Measurements from ENCODE around the gene ODAD4.

Gene ODAD4

DNA sequence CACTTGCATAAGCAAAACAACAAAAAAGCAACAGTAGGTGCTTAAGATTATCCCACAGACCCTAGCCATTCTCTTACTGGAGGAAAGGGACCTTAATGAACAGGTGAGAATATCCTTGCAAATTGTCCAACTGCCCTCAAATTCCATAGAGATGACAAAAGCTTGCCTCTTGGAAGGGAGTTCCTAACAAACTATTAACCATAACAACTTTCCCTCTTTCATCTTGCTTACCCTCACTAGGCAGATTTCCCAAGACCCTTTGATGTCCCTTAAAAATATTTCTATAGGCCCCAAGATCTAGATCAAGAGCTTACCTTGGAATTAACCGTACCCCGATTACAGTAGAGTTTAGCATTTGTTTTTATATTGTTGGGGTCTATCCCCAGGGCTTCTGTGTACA is 58.0 kb downstream of the ODAD4 start:
- no peak for TF ChIP-seq EZH2phosphoT487 (conservative IDR thresholded peaks at IDR 0.05; ENCODE audit: low read length)
- TF ChIP-seq, protein P1, sequence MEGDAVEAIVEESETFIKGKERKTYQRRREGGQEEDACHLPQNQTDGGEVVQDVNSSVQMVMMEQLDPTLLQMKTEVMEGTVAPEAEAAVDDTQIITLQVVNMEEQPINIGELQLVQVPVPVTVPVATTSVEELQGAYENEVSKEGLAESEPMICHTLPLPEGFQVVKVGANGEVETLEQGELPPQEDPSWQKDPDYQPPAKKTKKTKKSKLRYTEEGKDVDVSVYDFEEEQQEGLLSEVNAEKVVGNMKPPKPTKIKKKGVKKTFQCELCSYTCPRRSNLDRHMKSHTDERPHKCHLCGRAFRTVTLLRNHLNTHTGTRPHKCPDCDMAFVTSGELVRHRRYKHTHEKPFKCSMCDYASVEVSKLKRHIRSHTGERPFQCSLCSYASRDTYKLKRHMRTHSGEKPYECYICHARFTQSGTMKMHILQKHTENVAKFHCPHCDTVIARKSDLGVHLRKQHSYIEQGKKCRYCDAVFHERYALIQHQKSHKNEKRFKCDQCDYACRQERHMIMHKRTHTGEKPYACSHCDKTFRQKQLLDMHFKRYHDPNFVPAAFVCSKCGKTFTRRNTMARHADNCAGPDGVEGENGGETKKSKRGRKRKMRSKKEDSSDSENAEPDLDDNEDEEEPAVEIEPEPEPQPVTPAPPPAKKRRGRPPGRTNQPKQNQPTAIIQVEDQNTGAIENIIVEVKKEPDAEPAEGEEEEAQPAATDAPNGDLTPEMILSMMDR (IDR thresholded peaks at IDR 0.05; ENCODE audit: insufficient read depth, low read length, poor library complexity, severe bottlenecking), result no peak
- H3K79me2 ChIP-seq (ENCODE audit: insufficient read depth, low read length), result no peaks in the 10 kb centered on the region
- no peak overlapping the region for H3K9ac ChIP-seq (ENCODE audit: low read length)
- H2AFZ ChIP-seq (ENCODE audit: low read depth, low read length, severe bottlenecking), result no peak overlapping the region
- no peaks in the 10 kb centered on the region for H3K9me2 ChIP-seq (replicated peaks; ENCODE audit: insufficient read depth, low read length)
- no peaks in the 10 kb centered on the region for H3K27me3 ChIP-seq (ENCODE audit: low read length)
- H4K20me1 ChIP-seq (ENCODE audit: low read depth, low read length), result no peaks in the 10 kb centered on the region
- no peak overlapping the region for H3K27ac ChIP-seq (ENCODE audit: low read depth, low read length)
- H3F3A ChIP-seq (ENCODE audit: insufficient read depth), result 0 out of 2 replicates have a peak, but pooled peaks cover 3% of the 10 kb centered on the region
- no peaks in the 10 kb centered on the region for H3K9me3 ChIP-seq (ENCODE audit: insufficient read depth, low read length)
- no peak overlapping the region for H3K4me2 ChIP-seq (ENCODE audit: low read depth, low read length, poor library complexity, severe bottlenecking)
- peaks cover 39% of the 10 kb centered on the region; the same call in 1 of the 2 replicates for H3K36me3 ChIP-seq (ENCODE audit: low read length)
- no peak overlapping the region for H3K4me3 ChIP-seq (ENCODE audit: insufficient read depth, low read length, poor library complexity, severe bottlenecking)

DNA sequence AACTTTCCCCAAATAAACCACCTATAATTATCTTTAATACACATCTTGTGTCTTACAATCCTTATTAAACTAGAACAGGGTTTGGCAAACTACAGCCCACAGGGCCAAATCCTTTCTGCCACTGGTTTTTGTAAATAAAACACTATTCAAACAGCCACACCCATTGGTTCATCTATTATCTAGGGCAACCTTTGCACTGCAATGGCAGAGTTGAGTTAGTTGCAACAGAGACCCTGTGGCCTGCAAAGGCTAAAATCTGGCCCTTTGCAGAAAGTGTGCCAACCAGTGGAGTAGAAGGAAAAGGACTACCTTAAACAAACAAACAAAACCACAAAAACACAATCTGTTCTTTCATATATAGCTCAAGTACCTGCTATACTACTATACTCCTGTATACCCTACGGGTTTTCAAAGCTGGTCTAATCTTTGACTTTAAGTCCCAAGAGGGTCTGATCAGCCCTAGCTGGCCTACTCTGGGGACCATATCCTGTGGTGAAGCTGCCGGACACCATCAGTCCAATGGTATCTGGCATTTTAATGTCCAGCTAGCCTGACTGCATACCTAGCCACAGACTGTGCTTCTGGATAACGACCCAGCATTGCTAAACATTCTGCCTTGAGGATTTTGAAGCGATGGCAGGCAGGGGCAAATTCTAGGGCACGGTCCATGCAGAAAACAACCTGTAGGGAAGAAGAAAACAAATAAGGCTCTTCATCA is 59.4 kb downstream of the ODAD4 start:
- Histone ChIP-seq H3K27me3 (ENCODE audit: low read length) (no peaks in the 10 kb centered on the region), H3K79me2 (ENCODE audit: insufficient read depth, low read length) (no peaks in the 10 kb centered on the region), H3K9me2 (replicated peaks; ENCODE audit: insufficient read depth, low read length) (no peaks in the 10 kb centered on the region), H3K4me2 (ENCODE audit: low read depth, low read length, poor library complexity, severe bottlenecking) (no peak overlapping the region), H4K20me1 (ENCODE audit: low read depth, low read length) (no peaks in the 10 kb centered on the region), H3K27ac (ENCODE audit: low read depth, low read length) (no peak overlapping the region), H3K4me3 (ENCODE audit: insufficient read depth, low read length, poor library complexity, severe bottlenecking) (no peak overlapping the region), H3K9ac (ENCODE audit: low read length) (no peak overlapping the region), H3K9me3 (ENCODE audit: insufficient read depth, low read length) (no peaks in the 10 kb centered on the region), H3K36me3 (ENCODE audit: low read length) (peaks cover 43% of the 10 kb centered on the region), H3F3A (ENCODE audit: insufficient read depth) (0 out of 2 replicates have a peak, but pooled peaks cover 3% of the 10 kb centered on the region), H2AFZ (ENCODE audit: low read depth, low read length, severe bottlenecking) (no peak overlapping the region)
- TF ChIP-seq EZH2phosphoT487 (conservative IDR thresholded peaks at IDR 0.05; ENCODE audit: low read length), result no peak
- TF ChIP-seq, protein P1 (IDR thresholded peaks at IDR 0.05; ENCODE audit: insufficient read depth, low read length, poor library complexity, severe bottlenecking), result no peak

DNA sequence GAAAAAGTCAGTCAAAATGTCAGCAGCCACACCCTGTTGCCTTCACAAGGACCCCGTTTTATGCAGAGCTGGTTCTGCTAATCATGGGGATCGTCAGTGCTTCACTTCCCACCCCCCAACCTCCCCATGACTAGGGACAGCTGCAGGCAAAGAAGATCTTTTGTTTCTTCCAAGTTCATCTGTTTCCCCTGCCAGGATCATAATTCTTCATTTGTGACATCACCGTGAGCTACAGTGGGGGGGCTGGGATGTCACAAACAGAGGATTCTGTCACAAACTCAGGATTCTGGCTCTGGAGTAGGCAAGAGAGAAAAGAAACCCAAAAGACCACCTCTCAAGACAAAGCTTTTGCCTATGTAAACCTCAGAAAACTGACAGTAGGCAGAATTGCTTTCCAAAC is 62.2 kb downstream of the ODAD4 start:
- Histone ChIP-seq H2AFZ (ENCODE audit: low read depth, low read length, severe bottlenecking) (no peak overlapping the region), H3K9me2 (replicated peaks; ENCODE audit: insufficient read depth, low read length) (no peaks in the 10 kb centered on the region), H4K20me1 (ENCODE audit: low read depth, low read length) (no peaks in the 10 kb centered on the region), H3K27ac (ENCODE audit: low read depth, low read length) (no peak overlapping the region), H3K9ac (ENCODE audit: low read length) (no peak overlapping the region), H3K79me2 (ENCODE audit: insufficient read depth, low read length) (no peaks in the 10 kb centered on the region), H3F3A (ENCODE audit: insufficient read depth) (peaks cover 23% of the 10 kb centered on the region), H3K4me2 (ENCODE audit: low read depth, low read length, poor library complexity, severe bottlenecking) (no peak overlapping the region), H3K36me3 (ENCODE audit: low read length) (peaks cover 42% of the 10 kb centered on the region), H3K27me3 (ENCODE audit: low read length) (no peaks in the 10 kb centered on the region), H3K4me3 (ENCODE audit: insufficient read depth, low read length, poor library complexity, severe bottlenecking) (no peak overlapping the region), H3K9me3 (ENCODE audit: insufficient read depth, low read length) (no peaks in the 10 kb centered on the region)
- TF ChIP-seq EZH2phosphoT487 (conservative IDR thresholded peaks at IDR 0.05; ENCODE audit: low read length), result no peak
- TF ChIP-seq, protein P1 (IDR thresholded peaks at IDR 0.05; ENCODE audit: insufficient read depth, low read length, poor library complexity, severe bottlenecking), result no peak

Measured in SU-DHL-6 (cell line).